Measurements from ENCODE around the gene MIOX.
A peak's percentile ranks its signal among the peaks of the same experiment; 100 is the strongest.

The MIOX gene

GRCh38 chr22:50474710-50475651, 11.7 kb upstream of the MIOX start, which contains the start of gene SBF1:
Gene SBF1, minus strand, starts transcription at chr22:50475035. Its CDS starts 195 bp downstream, at chr22:50474840.
- H3K36me3 Mint-ChIP-seq (ENCODE audit: low read depth), result peaks cover 5% of the 10 kb centered on the region
- no peaks in the 10 kb centered on the region for H3K9me3 Mint-ChIP-seq
- peaks cover 11% of the 10 kb centered on the region for H3K27me3 Mint-ChIP-seq (ENCODE audit: low read depth)
- H3K4me1 Mint-ChIP-seq (ENCODE audit: low read depth), result peaks cover 41% of the 10 kb centered on the region
- peak within 1 kb of the TSS; percentile 95 for H3K4me3 Mint-ChIP-seq
- H3K27ac Mint-ChIP-seq, result peak within 1 kb of the TSS; percentile 83

DNA sequence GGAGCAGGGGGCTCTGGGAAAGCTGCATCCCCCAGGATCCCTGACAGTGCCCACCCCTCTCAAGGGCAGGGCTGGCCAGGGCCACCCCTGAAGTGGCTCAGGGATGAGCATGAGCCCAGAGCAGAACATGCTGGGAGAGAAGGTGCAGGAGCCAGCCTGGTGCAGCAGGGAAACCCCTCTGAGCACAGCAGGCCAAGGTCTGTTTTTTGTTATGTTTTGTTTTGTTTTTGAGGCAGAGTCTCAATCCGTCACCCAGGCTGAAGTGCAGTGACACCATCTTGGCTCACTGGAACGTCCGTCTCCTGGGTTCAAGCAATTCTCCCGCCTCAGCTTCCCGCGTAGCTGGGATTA, 11.0 kb upstream of the MIOX start:
- peaks cover 40% of the 10 kb centered on the region for H3K4me1 Mint-ChIP-seq (ENCODE audit: low read depth)
- no peak overlapping the region for H3K27ac Mint-ChIP-seq
- H3K27me3 Mint-ChIP-seq (ENCODE audit: low read depth), result peaks cover 16% of the 10 kb centered on the region
- H3K4me3 Mint-ChIP-seq, result peak overlapping the region; percentile 53
- H3K9me3 Mint-ChIP-seq, result no peaks in the 10 kb centered on the region
- peaks cover 5% of the 10 kb centered on the region for H3K36me3 Mint-ChIP-seq (ENCODE audit: low read depth)

GRCh38 chr22:50476868-50477267, 9.8 kb upstream of the MIOX start:
- H3K4me3 Mint-ChIP-seq, result peak overlapping the region; percentile 65
- peak overlapping the region; percentile 41 for H3K27ac Mint-ChIP-seq
- H3K9me3 Mint-ChIP-seq, result no peaks in the 10 kb centered on the region
- H3K36me3 Mint-ChIP-seq (ENCODE audit: low read depth), result peaks cover 5% of the 10 kb centered on the region
- H3K4me1 Mint-ChIP-seq (ENCODE audit: low read depth), result peaks cover 30% of the 10 kb centered on the region
- peaks cover 16% of the 10 kb centered on the region for H3K27me3 Mint-ChIP-seq (ENCODE audit: low read depth)

DNA sequence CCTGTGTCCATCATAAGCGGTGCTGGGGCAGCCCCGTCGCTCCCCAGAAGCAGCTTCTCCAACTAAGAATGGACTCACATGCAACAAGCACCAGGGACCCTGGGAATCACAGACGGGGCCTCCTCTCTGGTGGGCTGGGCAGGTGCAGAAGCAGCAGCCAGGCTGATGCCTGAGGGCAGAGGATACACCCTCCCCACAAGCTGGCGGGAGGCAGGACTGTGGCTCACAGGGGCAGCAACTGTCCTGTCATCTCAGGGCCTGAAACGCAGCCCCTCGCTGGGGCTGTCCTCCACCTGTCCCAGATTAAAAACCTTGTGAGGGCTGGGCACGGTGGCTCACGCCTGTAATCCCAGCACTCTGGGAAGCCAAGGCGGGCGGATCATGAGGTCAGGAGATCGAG, 8.7 kb upstream of the MIOX start:
- no peak overlapping the region for H3K27ac Mint-ChIP-seq
- H3K36me3 Mint-ChIP-seq (ENCODE audit: low read depth), result peaks cover 5% of the 10 kb centered on the region
- peaks cover 16% of the 10 kb centered on the region for H3K27me3 Mint-ChIP-seq (ENCODE audit: low read depth)
- H3K4me3 Mint-ChIP-seq, result no peak overlapping the region
- peaks cover 23% of the 10 kb centered on the region for H3K4me1 Mint-ChIP-seq (ENCODE audit: low read depth)
- no peaks in the 10 kb centered on the region for H3K9me3 Mint-ChIP-seq

- H3K9me3 Mint-ChIP-seq, result no peaks in the 10 kb centered on the region
- H3K4me3 Mint-ChIP-seq, result peak overlapping the region; percentile 73
- H3K27ac Mint-ChIP-seq, result peak overlapping the region; percentile 55
- H3K4me1 Mint-ChIP-seq (ENCODE audit: low read depth), result peaks cover 12% of the 10 kb centered on the region
- H3K36me3 Mint-ChIP-seq (ENCODE audit: low read depth), result no peaks in the 10 kb centered on the region
- peaks cover 16% of the 10 kb centered on the region for H3K27me3 Mint-ChIP-seq (ENCODE audit: low read depth)
These were observed 6.9 kb upstream of the MIOX start for GRCh38 chr22:50479721-50480120.

- no peaks in the 10 kb centered on the region for H3K9me3 Mint-ChIP-seq
- peaks cover 16% of the 10 kb centered on the region for H3K27me3 Mint-ChIP-seq (ENCODE audit: low read depth)
- H3K4me3 Mint-ChIP-seq, result peak overlapping the region; percentile 65
- H3K36me3 Mint-ChIP-seq (ENCODE audit: low read depth), result no peaks in the 10 kb centered on the region
- H3K27ac Mint-ChIP-seq, result no peak overlapping the region
- H3K4me1 Mint-ChIP-seq (ENCODE audit: low read depth), result peaks cover 10% of the 10 kb centered on the region
These were observed 5.6 kb upstream of the MIOX start for GRCh38 chr22:50481045-50481439.

GRCh38 chr22:50481440-50482106, 5.1 kb upstream of the MIOX start, which contains the start of gene ADM2:
Gene ADM2, plus strand, starts transcription at chr22:50481543. Its CDS starts 305 bp downstream, at chr22:50481848.
- Mint-ChIP-seq H3K27ac (peak within 1 kb of the TSS; percentile 55), H3K27me3 (ENCODE audit: low read depth) (peaks cover 16% of the 10 kb centered on the region), H3K9me3 (no peaks in the 10 kb centered on the region), H3K4me1 (ENCODE audit: low read depth) (peaks cover 11% of the 10 kb centered on the region), H3K36me3 (ENCODE audit: low read depth) (no peaks in the 10 kb centered on the region), H3K4me3 (peak within 1 kb of the TSS; percentile 75)

GRCh38 chr22:50482107-50483074, 4.3 kb upstream of the MIOX start:
- Mint-ChIP-seq H3K4me3 (peak overlapping the region; percentile 75), H3K36me3 (ENCODE audit: low read depth) (no peaks in the 10 kb centered on the region), H3K9me3 (no peaks in the 10 kb centered on the region), H3K27ac (no peak overlapping the region), H3K4me1 (ENCODE audit: low read depth) (peaks cover 7% of the 10 kb centered on the region), H3K27me3 (ENCODE audit: low read depth) (peaks cover 16% of the 10 kb centered on the region)

GRCh38 chr22:50483106-50483505, 3.6 kb upstream of the MIOX start:
- H3K4me3 Mint-ChIP-seq, result peak overlapping the region; percentile 28
- H3K36me3 Mint-ChIP-seq (ENCODE audit: low read depth), result no peaks in the 10 kb centered on the region
- H3K27me3 Mint-ChIP-seq (ENCODE audit: low read depth), result peaks cover 16% of the 10 kb centered on the region
- H3K9me3 Mint-ChIP-seq, result no peaks in the 10 kb centered on the region
- H3K27ac Mint-ChIP-seq, result no peak overlapping the region
- peaks cover 7% of the 10 kb centered on the region for H3K4me1 Mint-ChIP-seq (ENCODE audit: low read depth)

- Mint-ChIP-seq H3K27me3 (ENCODE audit: low read depth) (peaks cover 14% of the 10 kb centered on the region), H3K36me3 (ENCODE audit: low read depth) (no peaks in the 10 kb centered on the region), H3K4me1 (ENCODE audit: low read depth) (peaks cover 7% of the 10 kb centered on the region), H3K9me3 (no peaks in the 10 kb centered on the region), H3K4me3 (no peak overlapping the region), H3K27ac (no peak overlapping the region)
These were observed 3.1 kb upstream of the MIOX start for GRCh38 chr22:50483556-50483955.

GRCh38 chr22:50483977-50484853, 2.4 kb upstream of the MIOX start:
- H3K9me3 Mint-ChIP-seq, result no peaks in the 10 kb centered on the region
- peaks cover 7% of the 10 kb centered on the region for H3K4me1 Mint-ChIP-seq (ENCODE audit: low read depth)
- H3K4me3 Mint-ChIP-seq, result no peak overlapping the region
- no peaks in the 10 kb centered on the region for H3K36me3 Mint-ChIP-seq (ENCODE audit: low read depth)
- H3K27ac Mint-ChIP-seq, result no peak overlapping the region
- peaks cover 11% of the 10 kb centered on the region for H3K27me3 Mint-ChIP-seq (ENCODE audit: low read depth)

DNA sequence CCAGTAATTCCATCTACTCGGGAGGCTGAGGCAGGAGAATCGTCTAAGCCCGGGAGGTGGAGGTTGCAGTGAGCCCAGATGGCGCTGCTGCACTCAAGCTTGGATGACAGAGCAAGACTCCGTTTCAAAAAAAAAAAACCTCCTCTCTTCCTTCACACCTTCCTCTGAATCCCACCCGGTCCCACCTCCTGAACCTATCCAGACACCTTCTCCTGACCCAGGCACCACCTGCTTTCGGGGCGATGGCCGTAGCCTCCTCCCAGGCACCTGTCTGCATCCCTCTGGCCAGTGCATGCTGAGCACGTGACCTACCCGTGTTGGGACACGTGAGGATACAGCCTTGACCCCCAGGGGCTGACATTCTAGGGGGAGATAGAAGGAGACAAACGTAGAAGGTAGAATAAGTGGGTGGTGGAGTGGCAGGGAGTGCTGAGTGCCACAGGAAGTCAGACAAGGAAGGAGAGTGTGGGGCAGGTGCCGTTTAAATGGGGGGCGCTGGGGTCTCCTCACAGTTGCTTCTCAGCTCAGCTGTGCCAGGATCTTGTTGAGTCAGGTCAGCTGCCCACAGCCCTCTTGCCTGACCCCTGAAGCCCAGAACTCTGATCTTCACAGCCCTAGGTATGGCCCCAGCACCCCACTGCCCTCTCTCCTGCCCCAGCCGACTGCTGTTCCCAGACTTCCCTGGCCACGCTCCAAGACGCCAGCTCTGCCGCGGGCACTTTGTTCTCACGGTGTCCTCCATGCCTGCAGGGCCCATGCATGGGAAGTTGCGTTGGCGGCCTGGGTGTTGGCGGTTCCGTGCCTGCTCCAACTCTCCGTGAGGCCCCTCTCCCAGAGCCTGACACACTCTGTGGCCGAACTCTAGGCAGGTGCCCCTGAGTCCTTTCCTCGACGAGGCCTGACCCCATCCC, 1.2 kb upstream of the MIOX start:
- Mint-ChIP-seq H3K36me3 (ENCODE audit: low read depth) (no peaks in the 10 kb centered on the region), H3K9me3 (no peaks in the 10 kb centered on the region), H3K27ac (no peak overlapping the region), H3K4me1 (ENCODE audit: low read depth) (peaks cover 4% of the 10 kb centered on the region), H3K4me3 (no peak overlapping the region), H3K27me3 (ENCODE audit: low read depth) (no peaks in the 10 kb centered on the region)

Measured in T-helper 1 cell treated with Interleukin-12 subunit alpha and Interleukin-12 subunit beta and Interleukin-4 antibody, amounts not matched to agents 30 μg/mL and 1 μg/mL, for 36 hours (primary cell).